OCI-LY7 (cell line): ENCODE data around the gene SCGB1C2.
"Not testable (repeated sequence)": the region's sequence is repeated elsewhere in the genome, so short reads cannot be mapped to it uniquely, and the experiment has no call there.

Experiments used
- EZH2phosphoT487 ChIP-seq: fragments of 200-600 bp; sonication (generic); IDR thresholded peaks from 2 replicates; pipeline ENCODE4 v1.6.1; 2018; ENCODE audit warnings: low read depth, borderline replicate concordance, mild to moderate bottlenecking, mixed run types, antibody characterized with exemption, low read length, moderate library complexity, mixed read lengths
- TF ChIP-seq, protein P1 (sequence below): fragments of 200-600 bp; sonication (generic); conservative IDR thresholded peaks from 2 replicates; pipeline ENCODE4 v1.5.1; 2014; ENCODE audit warnings: mild to moderate bottlenecking, antibody characterized with exemption, low read length, moderate library complexity, mixed read lengths

GRCh38 chr17:135895-136294 lies 1.5 kb upstream of the SCGB1C2 start:
- TF ChIP-seq, protein P1, sequence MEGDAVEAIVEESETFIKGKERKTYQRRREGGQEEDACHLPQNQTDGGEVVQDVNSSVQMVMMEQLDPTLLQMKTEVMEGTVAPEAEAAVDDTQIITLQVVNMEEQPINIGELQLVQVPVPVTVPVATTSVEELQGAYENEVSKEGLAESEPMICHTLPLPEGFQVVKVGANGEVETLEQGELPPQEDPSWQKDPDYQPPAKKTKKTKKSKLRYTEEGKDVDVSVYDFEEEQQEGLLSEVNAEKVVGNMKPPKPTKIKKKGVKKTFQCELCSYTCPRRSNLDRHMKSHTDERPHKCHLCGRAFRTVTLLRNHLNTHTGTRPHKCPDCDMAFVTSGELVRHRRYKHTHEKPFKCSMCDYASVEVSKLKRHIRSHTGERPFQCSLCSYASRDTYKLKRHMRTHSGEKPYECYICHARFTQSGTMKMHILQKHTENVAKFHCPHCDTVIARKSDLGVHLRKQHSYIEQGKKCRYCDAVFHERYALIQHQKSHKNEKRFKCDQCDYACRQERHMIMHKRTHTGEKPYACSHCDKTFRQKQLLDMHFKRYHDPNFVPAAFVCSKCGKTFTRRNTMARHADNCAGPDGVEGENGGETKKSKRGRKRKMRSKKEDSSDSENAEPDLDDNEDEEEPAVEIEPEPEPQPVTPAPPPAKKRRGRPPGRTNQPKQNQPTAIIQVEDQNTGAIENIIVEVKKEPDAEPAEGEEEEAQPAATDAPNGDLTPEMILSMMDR, result not testable (repeated sequence)
- not testable (repeated sequence) for TF ChIP-seq EZH2phosphoT487
